GM06990 (cell line): ENCODE results near the gene B3GLCT.

Experiments
- DNase-seq: peaks from one replicate; pipeline ENCODE4 v3.0.0-alpha.2; 2011; ENCODE audit not compliant: insufficient read length; ENCODE audit errors: extremely low read depth
- H3K27me3 ChIP-seq: replicated peaks from 2 replicates; pipeline ENCODE4 v1.6.0; 2011; ENCODE audit warnings: low read length; ENCODE audit not compliant: control insufficient read depth, insufficient read depth
- H3K36me3 ChIP-seq: 2 replicates; pipeline ENCODE4 v1.5.1; 2011; ENCODE audit warnings: low read length; ENCODE audit not compliant: control insufficient read depth, insufficient read depth
- H3K4me3 ChIP-seq: replicated peaks from 2 replicates; pipeline ENCODE4 v1.5.1; 2011; ENCODE audit warnings: low read depth, mild to moderate bottlenecking, control low read depth, low read length
- TF ChIP-seq, protein P1 (sequence below): IDR thresholded peaks from 2 replicates; pipeline ENCODE4 v1.5.1; 2011; ENCODE audit warnings: low read length, control low read depth, mild to moderate bottlenecking, inconsistent platforms; ENCODE audit not compliant: insufficient read depth, poor library complexity, severe bottlenecking

The B3GLCT gene

DNA sequence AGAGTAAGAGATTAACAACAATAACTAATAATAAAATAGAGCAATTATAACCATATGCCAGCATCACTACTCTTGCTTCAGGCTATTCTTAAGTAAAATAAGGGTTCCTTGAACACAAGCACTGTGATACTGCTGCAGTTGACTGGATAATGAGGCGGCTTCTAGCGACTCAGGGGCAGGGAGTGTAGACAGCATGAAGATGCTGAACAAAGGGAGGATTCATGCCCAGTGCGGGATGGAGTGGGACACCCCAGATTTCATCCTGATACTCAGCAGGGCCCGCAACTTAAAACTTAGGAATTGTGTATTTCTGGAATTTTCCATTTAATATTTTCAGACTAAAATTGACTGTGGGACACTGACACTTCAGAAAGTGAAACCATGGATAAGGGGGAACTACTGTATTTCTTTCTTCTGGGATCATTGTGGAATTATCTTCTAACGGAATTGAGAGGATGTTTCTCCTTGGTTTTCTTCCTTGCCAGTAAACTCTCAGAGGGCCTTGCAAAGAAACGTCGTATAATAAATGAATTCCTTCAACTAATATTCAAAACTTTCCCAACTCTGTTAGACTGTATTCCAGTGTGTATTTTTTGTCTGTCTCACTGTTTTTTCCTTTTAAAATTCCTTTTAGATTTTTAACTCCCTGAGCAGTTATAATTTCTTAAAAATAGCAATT lies 127.5 kb downstream of the B3GLCT start:
- Histone ChIP-seq H3K36me3 (no peaks in the 10 kb centered on the region), H3K4me3 (no peak overlapping the region), H3K27me3 (no peaks in the 10 kb centered on the region)
- TF ChIP-seq, protein P1, sequence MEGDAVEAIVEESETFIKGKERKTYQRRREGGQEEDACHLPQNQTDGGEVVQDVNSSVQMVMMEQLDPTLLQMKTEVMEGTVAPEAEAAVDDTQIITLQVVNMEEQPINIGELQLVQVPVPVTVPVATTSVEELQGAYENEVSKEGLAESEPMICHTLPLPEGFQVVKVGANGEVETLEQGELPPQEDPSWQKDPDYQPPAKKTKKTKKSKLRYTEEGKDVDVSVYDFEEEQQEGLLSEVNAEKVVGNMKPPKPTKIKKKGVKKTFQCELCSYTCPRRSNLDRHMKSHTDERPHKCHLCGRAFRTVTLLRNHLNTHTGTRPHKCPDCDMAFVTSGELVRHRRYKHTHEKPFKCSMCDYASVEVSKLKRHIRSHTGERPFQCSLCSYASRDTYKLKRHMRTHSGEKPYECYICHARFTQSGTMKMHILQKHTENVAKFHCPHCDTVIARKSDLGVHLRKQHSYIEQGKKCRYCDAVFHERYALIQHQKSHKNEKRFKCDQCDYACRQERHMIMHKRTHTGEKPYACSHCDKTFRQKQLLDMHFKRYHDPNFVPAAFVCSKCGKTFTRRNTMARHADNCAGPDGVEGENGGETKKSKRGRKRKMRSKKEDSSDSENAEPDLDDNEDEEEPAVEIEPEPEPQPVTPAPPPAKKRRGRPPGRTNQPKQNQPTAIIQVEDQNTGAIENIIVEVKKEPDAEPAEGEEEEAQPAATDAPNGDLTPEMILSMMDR = no peak
- no peak for DNase-seq

DNA sequence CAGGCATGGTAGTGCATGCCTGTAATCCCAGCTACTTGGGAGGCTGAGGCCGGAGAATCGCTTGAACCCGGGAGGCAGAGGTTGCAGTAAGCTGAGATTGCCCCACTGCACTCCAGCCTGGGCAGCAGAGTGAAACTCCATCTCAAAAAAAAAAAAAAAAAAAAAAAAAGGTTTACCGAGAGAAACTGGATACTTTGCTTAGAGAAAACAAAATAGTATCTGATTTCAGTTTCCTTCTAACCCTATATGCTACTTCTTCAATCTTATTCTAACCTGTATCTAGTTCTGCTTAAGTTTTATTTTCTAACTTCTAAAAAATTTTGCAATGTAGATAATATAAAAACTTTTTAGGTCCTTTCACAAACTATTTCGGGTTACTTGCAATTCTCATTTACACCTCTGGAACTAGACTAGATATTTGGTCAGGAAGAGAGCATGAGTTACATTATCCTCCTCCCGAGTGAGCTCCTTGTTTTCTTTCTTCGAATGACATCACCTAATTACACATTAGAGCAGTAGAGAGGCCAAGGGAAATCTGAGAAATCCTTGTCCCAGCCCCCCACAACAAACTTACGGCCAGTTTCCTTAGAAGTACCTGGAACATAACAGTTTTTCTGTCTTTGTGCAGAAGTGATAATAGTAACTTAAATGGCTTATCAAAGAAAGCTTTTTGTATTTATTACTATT lies 128.9 kb downstream of the B3GLCT start:
- Histone ChIP-seq H3K36me3 (no peaks in the 10 kb centered on the region), H3K4me3 (no peak overlapping the region), H3K27me3 (no peaks in the 10 kb centered on the region)
- TF ChIP-seq, protein P1 = no peak
- no peak for DNase-seq

- Histone ChIP-seq H3K27me3 (no peaks in the 10 kb centered on the region), H3K4me3 (no peak overlapping the region), H3K36me3 (no peaks in the 10 kb centered on the region)
- TF ChIP-seq, protein P1 = no peak
- DNase-seq = no peak
These were observed 130.5 kb downstream of the B3GLCT start for GRCh38 chr13:31330236-31330635.

DNA sequence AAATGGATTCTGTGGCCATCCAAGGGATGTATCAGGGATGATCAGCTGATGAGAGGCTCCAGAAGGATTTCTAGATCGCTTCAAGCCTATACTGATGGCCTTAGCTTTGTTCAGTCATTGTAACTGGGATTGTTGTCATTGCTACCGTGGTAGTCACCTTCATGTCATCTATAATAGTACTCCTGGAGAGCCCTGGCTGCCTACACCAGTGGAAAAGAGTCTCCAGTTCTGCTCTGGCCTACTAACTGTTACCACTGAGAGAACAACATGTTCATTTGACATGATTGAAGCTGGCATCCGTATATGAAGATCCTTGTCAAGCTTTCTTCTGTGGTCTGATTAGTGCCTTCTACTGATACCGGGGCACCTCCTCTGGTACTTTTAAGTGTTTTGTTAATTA lies 131.3 kb downstream of the B3GLCT start:
- TF ChIP-seq, protein P1 = no peak
- Histone ChIP-seq H3K27me3 (no peaks in the 10 kb centered on the region), H3K4me3 (no peak overlapping the region), H3K36me3 (no peaks in the 10 kb centered on the region)
- no peak for DNase-seq

DNA sequence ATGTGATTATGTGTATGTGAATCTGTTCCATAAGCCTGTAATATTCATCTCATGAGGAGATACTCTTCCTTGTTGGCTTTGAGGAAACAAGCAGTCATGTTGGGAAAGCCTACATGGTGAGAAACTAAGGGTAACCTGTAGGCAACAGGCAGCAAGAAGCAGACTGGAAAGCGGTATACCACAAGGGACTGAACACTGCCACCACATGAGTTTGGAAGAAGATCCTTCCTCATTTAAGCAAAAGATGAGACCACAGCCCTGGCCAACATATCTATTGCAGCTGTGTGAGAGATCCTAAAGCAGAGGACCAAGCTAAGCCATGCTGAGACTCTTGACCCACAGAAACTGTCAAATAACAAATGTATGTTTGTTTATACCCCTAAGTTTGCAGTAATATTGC lies 134.8 kb downstream of the B3GLCT start:
- TF ChIP-seq, protein P1 = no peak
- no peaks in the 10 kb centered on the region for H3K27me3 ChIP-seq
- no peak for DNase-seq

More for the DNA sequence above, 134.8 kb downstream of the B3GLCT start:
- Histone ChIP-seq H3K36me3 (no peaks in the 10 kb centered on the region), H3K4me3 (no peak overlapping the region)
